HG03342 (cell line): ENCODE measurements around the gene ZMYM3.
A peak's percentile ranks its signal among the peaks of the same experiment; 100 is the strongest.

ENCODE experiments used
- ATAC-seq: cut with Tn5 transposase; IDR thresholded peaks from one replicate; pipeline ENCODE4 v1.9.1; 2021; ENCODE audit warnings: mild to moderate bottlenecking, moderate library complexity; ENCODE audit not compliant: unreplicated experiment

The ZMYM3 gene

DNA sequence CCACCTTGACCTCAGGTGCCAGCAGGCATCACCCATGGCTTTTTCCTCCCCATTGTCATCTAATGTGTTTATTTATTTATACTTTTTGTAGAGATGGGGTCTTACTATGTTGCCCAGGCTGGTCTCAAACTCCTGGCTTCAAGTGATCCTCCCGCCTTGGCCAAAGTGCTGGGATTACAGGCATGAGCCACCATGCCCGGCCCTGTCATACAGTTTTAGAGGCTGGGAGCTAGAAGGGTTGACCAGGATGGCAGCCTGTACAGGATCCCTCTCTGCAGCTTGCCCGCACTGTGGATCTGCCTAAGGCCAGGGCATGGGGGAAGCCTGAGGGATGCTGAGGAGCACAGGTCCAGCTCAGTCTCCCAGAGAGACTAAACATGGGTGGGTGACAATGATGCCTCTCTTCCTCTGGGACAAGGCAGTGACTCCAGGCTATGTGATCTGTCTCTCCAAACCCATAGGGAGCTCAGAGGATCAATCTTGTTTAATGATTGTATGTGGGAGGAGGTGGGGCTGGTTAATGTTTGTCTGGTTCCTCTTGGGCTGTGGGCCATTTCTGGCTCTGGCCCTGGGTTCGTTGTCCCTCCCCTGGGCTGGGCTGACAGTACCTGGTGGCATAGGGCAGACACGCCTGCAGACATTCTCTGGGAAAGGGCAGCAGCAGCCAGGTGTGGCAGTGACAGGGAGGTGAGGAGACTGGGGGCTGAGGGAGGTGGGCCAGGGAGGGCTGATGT is 39.2 kb downstream of the ZMYM3 start:
- ATAC-seq, result no peak

DNA sequence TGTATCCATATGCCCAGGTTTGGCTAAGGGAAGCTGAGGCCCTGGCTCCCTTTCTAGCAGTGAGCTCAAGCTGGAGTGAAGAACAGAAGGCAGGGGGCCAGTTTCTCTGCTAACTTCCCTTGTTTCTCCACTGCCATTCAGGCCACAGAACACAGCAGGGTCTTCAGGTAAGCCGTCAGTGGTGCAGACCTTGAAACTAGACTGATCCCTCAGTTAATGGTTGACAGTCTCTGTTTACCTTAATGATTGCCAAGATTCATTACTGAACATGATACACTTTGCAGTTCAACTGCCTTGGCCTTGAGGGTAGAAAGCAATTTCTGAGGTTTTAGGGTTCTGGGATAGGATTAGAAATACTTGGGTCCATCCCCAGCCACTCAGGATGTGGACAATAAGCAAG is 39.8 kb downstream of the ZMYM3 start:
- no peak for ATAC-seq

DNA sequence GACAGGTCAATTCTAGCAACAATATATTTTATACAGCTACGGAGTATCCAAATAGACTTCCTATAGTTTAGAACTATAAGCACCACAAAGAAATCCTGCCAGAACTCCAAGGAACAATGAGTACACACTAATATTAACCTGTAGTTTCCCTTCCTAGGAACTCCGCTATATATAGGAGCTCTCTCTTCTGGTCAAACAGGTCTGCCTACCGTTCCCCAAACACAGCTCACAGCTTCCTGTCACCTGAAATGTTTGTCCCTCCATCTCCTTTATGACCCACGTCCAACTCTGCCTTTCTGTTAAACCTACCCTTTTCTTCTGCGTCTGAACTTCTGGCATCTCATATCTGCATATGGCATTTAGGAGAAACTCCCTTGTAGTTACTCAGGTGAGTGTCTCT is 41.4 kb downstream of the ZMYM3 start:
- no peak for ATAC-seq

DNA sequence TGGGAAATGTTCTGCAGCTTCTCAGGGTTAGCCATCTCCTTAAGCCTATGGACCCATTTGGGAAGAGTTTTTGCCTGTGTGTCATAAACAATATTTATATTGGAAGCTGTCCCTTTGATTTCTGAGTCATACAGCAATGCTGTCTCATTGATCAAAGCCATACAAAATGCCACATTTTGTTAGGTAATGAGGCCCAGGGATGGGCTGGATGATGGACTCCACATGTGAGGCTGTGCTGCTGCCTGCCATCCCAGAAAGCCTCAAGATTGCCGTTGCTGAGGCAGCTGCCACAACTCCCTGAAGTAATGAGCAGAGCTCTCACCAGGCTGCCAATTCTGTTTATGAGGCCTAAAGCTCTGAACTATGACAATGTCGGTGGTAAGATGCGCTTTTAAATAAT is 43.1 kb downstream of the ZMYM3 start:
- ATAC-seq, result no peak

DNA sequence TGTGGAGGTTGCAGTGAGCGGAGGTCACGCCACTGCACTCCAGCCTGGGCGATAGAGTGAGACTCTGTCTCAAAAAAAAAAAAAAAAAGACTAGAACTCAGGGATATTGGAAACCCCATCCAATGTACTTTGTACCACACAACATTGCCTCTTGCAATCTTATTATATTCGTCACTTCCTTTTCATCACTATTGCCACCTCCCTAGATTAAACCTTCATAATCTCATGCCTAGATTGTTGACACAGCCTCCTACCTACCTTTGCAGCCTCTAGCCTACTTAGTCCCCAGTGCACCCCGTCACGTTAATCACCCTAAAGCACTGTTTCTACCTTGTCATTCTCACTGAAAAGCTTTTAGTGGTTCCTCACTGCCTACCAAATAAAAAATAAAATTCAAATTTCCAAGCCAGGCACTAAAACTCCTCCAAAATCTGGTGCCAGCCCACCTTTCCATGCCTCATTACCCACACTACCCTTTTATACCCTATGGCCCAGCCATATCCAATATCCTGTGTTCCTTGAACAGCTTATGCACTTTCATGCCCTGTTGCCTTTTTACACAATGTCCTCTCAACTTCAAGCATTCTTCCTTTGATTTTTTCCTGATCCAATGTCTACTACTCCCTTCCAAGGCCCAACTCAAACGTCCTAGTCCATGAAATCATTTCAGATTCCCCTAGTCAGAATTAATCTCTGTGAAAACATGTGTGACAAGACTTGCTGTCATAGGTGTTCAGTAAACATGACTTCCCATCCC is 54.5 kb downstream of the ZMYM3 start:
- ATAC-seq, result no peak

DNA sequence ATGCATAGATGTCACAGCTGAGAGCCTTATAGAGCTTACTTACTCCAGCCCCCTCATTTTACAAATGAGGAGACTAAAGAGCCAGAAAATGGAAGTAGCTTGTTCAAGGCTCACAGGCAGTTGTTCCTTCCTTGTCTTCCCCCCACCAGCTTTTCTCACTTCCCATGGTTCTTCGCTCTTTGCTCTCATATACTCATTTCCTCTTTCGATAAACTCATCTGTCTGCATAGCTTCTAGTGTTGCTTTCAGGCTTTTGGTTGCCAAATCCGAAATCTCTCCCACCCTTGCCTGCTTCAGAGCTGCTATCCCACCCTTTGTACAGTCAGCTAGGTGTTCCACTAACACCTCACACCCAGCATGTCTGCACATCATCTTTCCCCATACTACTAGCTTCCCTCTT is 55.9 kb downstream of the ZMYM3 start:
- peak; percentile 66 for ATAC-seq

DNA sequence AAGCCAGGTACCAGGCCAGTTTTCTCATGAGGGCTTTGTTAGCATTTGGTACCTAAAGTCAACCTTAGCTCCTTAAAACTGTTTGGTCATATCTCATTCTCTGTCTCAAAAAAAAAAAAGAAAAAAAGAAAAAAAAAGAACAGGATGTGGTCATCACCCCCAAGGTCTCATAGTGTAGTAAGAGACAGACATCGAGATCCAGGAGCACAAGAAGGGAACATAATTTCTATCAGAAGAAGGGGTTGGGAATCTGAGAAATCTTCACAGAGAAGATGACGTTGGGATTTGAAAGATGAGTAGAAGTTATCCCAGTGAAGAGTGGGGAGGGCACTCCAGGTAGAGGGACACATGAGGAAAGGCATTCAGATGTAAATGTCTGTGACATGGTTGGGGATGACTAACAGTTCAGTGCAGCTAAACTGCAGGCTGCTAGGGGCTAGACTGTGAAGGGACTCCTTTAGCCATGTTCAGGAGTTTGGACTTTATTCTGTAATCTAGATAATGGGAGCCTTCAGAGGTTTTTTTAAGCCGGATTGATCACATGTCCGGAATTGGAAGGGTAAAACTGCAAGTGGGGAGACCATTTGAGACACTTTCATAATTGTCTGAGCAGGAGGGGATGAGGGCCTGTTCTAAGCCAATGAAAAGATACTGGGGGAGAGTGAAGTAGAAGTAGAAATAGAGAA is 57.8 kb downstream of the ZMYM3 start:
- no peak for ATAC-seq

DNA sequence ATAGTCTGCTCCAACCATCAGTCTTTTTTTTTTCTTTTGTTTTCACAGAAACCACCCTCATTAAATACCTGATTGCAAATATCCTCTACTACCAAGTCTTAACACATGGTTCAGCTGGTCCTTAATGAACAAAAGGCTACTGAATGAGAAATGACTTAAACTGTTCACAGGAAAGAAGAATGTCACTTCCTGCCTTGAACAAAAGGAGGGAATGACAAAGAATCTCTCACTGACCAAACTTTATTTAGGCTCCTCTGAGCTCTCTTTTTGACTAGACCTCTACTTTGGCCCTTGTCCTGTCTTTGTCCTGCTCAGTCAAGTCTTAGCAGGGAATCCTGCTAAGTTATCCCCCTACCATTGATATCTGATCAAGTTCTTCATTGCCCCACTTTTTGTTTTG is 62.7 kb downstream of the ZMYM3 start:
- no peak for ATAC-seq
